Testis (tissue), 3 donors: Measurements from ENCODE around the gene CSNK1E. TPM values are rescaled to one million over a fixed set of nuclear protein-coding genes. Genes with fewer than 3 reads are reported as not detected.

Experiments
- DNase-seq: peaks from one replicate; pipeline ENCODE4 v3.0.0-alpha.2; 2019
- H3K27ac ChIP-seq, 2 donors: fragments of 200-600 bp; sonication (generic); one replicate each; pipeline ENCODE4 v1.5.1; 2019
- H3K27me3 ChIP-seq: fragments of 200-600 bp; sonication (generic); one replicate; pipeline ENCODE4 v1.5.1; 2019
- H3K36me3 ChIP-seq: fragments of 200-600 bp; sonication (generic); one replicate; pipeline ENCODE4 v1.5.1; 2017; ENCODE audit warnings: low read depth; ENCODE audit errors: missing control alignments
- H3K4me1 ChIP-seq: fragments of 200-600 bp; sonication (generic); one replicate; pipeline ENCODE4 v1.5.1; 2019
- H3K4me3 ChIP-seq, 2 donors: fragments of 200-600 bp; sonication (generic); one replicate each; pipeline ENCODE4 v1.5.1; 2017 to 2019
- H3K9me3 ChIP-seq: fragments of 200-600 bp; sonication (generic); one replicate; pipeline ENCODE4 v1.5.1; 2017
- CTCF ChIP-seq, 3 experiments: fragments of 450-650 bp in 2 of 3; fragments of 200-600 bp in 1 of 3; sonication (generic) in 1 of 3; IDR thresholded peaks; one replicate each; pipeline ENCODE4 v1.5.1; 2016 to 2019; ENCODE audit warnings: antibody characterized with exemption in 3 of 3, mild to moderate bottlenecking in 2 of 3, moderate library complexity in 1 of 3
- POLR2A ChIP-seq: fragments of 450-650 bp; IDR thresholded peaks from one replicate; pipeline ENCODE4 v1.6.1; 2017; ENCODE audit warnings: antibody characterized with exemption, mild to moderate bottlenecking, moderate library complexity
- WGBS, 2 donors: methylation state at CpG; one replicate each; pipeline ENCODE4 v1.1.5; 2018; 5-methylcytosine and 5-hydroxymethylcytosine counted together
- intact Hi-C: fragments of 100-400 bp; cut with DNase I; formaldehyde crosslinking; loops from one replicate; pipeline ENCODE4 v1.15.1; 2023; ENCODE audit warnings: low total_unique reads
- polyA plus RNA-seq: library from polyadenylated mRNA; stranded (reverse); fragments of 350-450 nt; fragmentation: Illumina TruSeq; extraction: RNeasy Lipid Tissue Mini Kit (QIAGEN cat#74804); gene quantifications from one replicate; pipeline ENCODE4 v1.2.3, GENCODE V29; 2014; ENCODE audit warnings: low read depth, low replicate concordance; ENCODE audit not compliant: insufficient read depth
- total RNA-seq, 2 donors: library from RNA; depleted of rRNA; stranded (reverse); fragments of >200 nt; gene quantifications; one replicate each; pipeline ENCODE4 v1.2.3, GENCODE V29; 2016

CSNK1E gene
- total and polyA plus RNA-seq, 3 donors from 2014 or later, result 69.2 to 134 (median 133) TPM

DNA sequence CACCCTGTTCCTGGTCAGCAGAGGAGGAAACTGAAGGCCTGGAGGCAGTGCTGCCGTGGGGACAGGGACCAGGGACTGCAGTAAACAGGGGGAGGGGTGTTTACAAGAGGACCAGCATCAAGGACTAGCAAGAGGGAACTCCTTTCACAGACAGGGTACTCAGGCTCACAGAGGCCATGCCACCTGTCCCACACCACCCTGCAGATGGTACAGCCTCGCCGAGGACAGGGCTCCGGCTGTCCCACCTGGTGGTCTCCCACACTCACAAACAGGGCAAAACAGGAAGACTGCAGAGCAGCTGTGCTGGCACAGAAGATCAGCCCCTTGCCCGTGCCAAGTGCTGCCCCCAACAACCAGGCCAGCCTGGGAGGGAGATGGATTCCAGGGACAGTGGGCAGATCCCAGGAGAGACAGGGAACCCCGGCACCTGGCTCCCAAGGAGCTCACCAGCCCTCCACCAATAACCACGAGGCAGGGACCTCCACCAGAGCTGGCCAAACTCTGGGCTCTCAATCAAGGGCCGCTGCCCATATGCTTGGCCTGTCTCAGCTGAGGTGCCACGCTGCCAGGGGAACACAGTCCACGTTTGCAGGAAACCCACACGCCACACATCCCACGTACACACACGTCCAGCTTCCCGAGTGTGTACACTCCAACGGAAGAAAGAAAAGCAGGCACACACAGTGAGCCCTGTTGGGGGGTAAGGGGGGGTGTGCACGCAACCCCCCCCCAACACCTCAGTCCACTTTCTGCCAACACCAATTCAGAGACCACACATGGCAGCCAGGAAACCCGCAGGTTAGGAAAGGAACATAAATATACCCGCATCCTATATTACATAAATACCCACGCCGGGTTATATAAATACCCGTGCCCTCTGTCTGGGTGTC is 2.1 kb downstream of the CSNK1E start:
- peaks cover 67% of the 10 kb centered on the region for H3K4me1 ChIP-seq
- no peaks in the 10 kb centered on the region for H3K9me3 ChIP-seq
- H3K27me3 ChIP-seq, result no peaks in the 10 kb centered on the region
- no peaks in the 10 kb centered on the region for H3K36me3 ChIP-seq
- WGBS, 2 donors, result 14 to 15% methylated on average over 10 to 21 of the region's 21 CpGs
- peak overlapping the region; percentile 82 to 83 for H3K4me3 ChIP-seq
- peak overlapping the region; percentile 96 to 98 for H3K27ac ChIP-seq
- DNase-seq, result no peak
- TF ChIP-seq POLR2A (no peak), CTCF (IDR thresholded peaks at IDR 0.05) (no peak)
- intact Hi-C loops, result no loop called here

DNA sequence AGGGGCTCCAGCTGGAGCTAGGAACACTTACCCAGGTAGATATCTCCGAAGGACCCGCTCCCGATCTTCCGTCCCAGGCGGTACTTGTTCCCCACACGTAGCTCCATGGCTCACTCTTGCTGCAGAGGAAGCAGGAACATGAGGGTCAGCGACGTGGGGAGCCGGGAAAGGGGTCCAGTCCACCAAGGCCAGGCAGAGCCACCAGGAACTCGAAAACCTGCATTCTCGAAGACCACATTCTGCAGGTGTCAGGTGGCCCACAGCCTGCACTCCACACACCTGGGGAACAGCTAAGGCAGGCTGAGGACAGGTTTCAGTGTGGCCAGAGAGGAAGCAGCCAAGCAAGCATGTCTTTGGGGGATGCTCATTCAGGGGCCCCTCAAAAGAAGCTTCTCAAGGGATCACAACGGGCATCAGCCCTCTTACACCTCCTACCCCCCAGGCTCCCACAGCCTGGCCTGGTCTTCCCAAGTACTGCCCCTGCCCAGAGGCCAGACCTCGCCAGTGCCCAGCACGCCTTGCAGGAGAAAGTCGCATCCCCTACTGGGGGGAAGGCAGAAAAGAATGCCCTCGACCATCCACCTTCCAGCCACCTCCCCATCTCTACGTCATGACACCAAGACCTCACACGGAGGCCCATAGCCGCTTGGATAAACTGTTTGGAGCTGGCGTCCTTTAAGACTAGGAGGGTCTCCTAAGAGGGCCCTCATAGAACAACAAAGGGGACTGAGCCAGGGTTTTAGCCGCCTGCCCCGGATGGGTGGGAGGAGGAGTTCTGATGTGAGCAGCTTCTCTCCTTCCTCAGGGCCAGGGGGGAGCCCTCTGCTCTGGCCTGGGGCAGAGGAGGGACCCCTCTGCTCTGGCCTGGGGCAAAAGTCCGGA is 2.9 kb downstream of the CSNK1E start:
- 48 to 71% methylated on average over 9 to 20 of the region's 23 CpGs for WGBS, 2 donors
- Histone ChIP-seq H3K36me3 (no peaks in the 10 kb centered on the region), H3K27me3 (no peaks in the 10 kb centered on the region), H3K9me3 (no peaks in the 10 kb centered on the region), H3K4me1 (peaks cover 68% of the 10 kb centered on the region), H3K27ac (peak overlapping the region; percentile 96 to 98), H3K4me3 (peak overlapping the region in 1 of 2 donors; percentile 82)
- intact Hi-C loops, result no loop called here
- no peak for DNase-seq
- no peak for TF ChIP-seq POLR2A
- no peak for TF ChIP-seq CTCF (IDR thresholded peaks at IDR 0.05)

- Histone ChIP-seq H3K27me3 (no peaks in the 10 kb centered on the region), H3K36me3 (no peaks in the 10 kb centered on the region), H3K4me3 (no peak overlapping the region), H3K9me3 (no peaks in the 10 kb centered on the region), H3K27ac (peak overlapping the region; percentile 96 to 98), H3K4me1 (peaks cover 61% of the 10 kb centered on the region)
- 29 to 44% methylated on average over 9 to 11 of the region's 11 CpGs for WGBS, 2 donors
- TF ChIP-seq CTCF (IDR thresholded peaks at IDR 0.05), result no peak
- TF ChIP-seq POLR2A, result no peak
- no peak for DNase-seq
- intact Hi-C loops, result no loop called here
Measured at GRCh38 chr22:38313384-38313955, 3.8 kb downstream of the CSNK1E start.

- 78 to 89% methylated on average over 7 of the region's 7 CpGs for WGBS, 2 donors
- Histone ChIP-seq H3K27me3 (no peaks in the 10 kb centered on the region), H3K9me3 (no peaks in the 10 kb centered on the region), H3K4me1 (peaks cover 51% of the 10 kb centered on the region), H3K27ac (peak overlapping the region in 1 of 2 donors; percentile 98), H3K36me3 (no peaks in the 10 kb centered on the region), H3K4me3 (no peak overlapping the region)
- DNase-seq, result no peak
- TF ChIP-seq POLR2A, result no peak
- TF ChIP-seq CTCF (IDR thresholded peaks at IDR 0.05), result no peak
- intact Hi-C loops, result no loop called here
Measured at GRCh38 chr22:38312261-38312800, 4.9 kb downstream of the CSNK1E start.
